Neural cell (in vitro differentiated cells): ENCODE results near the gene NGDN. TPM values are rescaled to one million over a fixed set of nuclear protein-coding genes. Genes with fewer than 3 reads are reported as not detected.

Experiments
- H2AFZ ChIP-seq: fragments of 200-600, 300-800 bp; sonication (generic), shearing (Covaris generic); 2 replicates; pipeline ENCODE4 v1.6.0; 2014; ENCODE audit warnings: low read depth, mild to moderate bottlenecking, antibody characterized with exemption, low read length, moderate library complexity
- H3F3A ChIP-seq: fragments of 200-600 bp; shearing (Covaris generic); 2 replicates; pipeline ENCODE4 v1.6.1; 2016; ENCODE audit warnings: mild to moderate bottlenecking, moderate library complexity, mixed read lengths, antibody characterized with exemption, low read length; ENCODE audit not compliant: insufficient read depth, poor library complexity, severe bottlenecking
- H3K27ac ChIP-seq: fragments of 200-600, 300-800 bp; sonication (generic), shearing (Covaris generic); 2 replicates; pipeline ENCODE4 v1.5.1; 2014; ENCODE audit warnings: mild to moderate bottlenecking, low read length, moderate library complexity
- H3K27me3 ChIP-seq: fragments of 300-800, 200-600 bp; sonication (generic), shearing (Covaris generic); 2 replicates; pipeline ENCODE4 v1.6.0; 2014; ENCODE audit warnings: mild to moderate bottlenecking, low read depth, low read length, moderate library complexity; ENCODE audit not compliant: insufficient read depth
- H3K36me3 ChIP-seq: fragments of 300-800, 200-600 bp; sonication (generic), shearing (Covaris generic); 2 replicates; pipeline ENCODE4 v1.5.1; 2014; ENCODE audit warnings: mild to moderate bottlenecking, antibody characterized with exemption, low read length, moderate library complexity; ENCODE audit not compliant: insufficient read depth
- H3K4me2 ChIP-seq: fragments of 300-800, 200-600 bp; sonication (generic), shearing (Covaris generic); 2 replicates; pipeline ENCODE4 v1.6.0; 2014; ENCODE audit warnings: mild to moderate bottlenecking, low read length
- H3K4me3 ChIP-seq: fragments of 300-800, 200-600 bp; sonication (generic), shearing (Covaris generic); 2 replicates; pipeline ENCODE4 v1.5.1; 2014; ENCODE audit warnings: mild to moderate bottlenecking, low read length, moderate library complexity
- H3K79me2 ChIP-seq: fragments of 200-600 bp; shearing (Covaris generic); replicated peaks from 2 replicates; pipeline ENCODE4 v1.6.0; 2014; ENCODE audit warnings: mild to moderate bottlenecking, low read length, moderate library complexity; ENCODE audit not compliant: insufficient read depth
- H3K9ac ChIP-seq: fragments of 300-800, 200-600 bp; sonication (generic), shearing (Covaris generic); 2 replicates; pipeline ENCODE4 v1.6.1; 2016; ENCODE audit warnings: mild to moderate bottlenecking, low read length, mixed read lengths
- H3K9me2 ChIP-seq: fragments of 200-600 bp; shearing (Covaris generic); 2 replicates; pipeline ENCODE4 v1.6.1; 2016; ENCODE audit warnings: mild to moderate bottlenecking, low read length, mixed read lengths; ENCODE audit not compliant: insufficient read depth
- H3K9me3 ChIP-seq: fragments of 200-600, 300-800 bp; sonication (generic), shearing (Covaris generic); 2 replicates; pipeline ENCODE4 v1.6.1; 2016; ENCODE audit warnings: mild to moderate bottlenecking, mixed run types, low read length, moderate library complexity, mixed read lengths
- H4K20me1 ChIP-seq: fragments of 200-600 bp; shearing (Covaris generic); 2 replicates; pipeline ENCODE4 v1.6.1; 2016; ENCODE audit warnings: mild to moderate bottlenecking, mixed run types; ENCODE audit not compliant: insufficient read depth
- EP300 ChIP-seq: fragments of 450-650 bp; conservative IDR thresholded peaks from 2 replicates; pipeline ENCODE4 v1.6.1; 2014; ENCODE audit warnings: antibody characterized with exemption, mild to moderate bottlenecking, moderate library complexity; ENCODE audit not compliant: poor library complexity, severe bottlenecking
- EZH2 ChIP-seq: fragments of 200-600, 300-800 bp; shearing (Covaris generic), sonication (generic); IDR thresholded peaks from 2 replicates; pipeline ENCODE4 v1.6.1; 2014; ENCODE audit warnings: antibody characterized with exemption, low read length, borderline replicate concordance, mild to moderate bottlenecking; ENCODE audit not compliant: insufficient read depth, poor library complexity, severe bottlenecking
- MXI1 ChIP-seq: fragments of 450-650 bp; conservative IDR thresholded peaks from 2 replicates; pipeline ENCODE4 v1.6.1; 2014; ENCODE audit warnings: antibody characterized with exemption, mild to moderate bottlenecking; ENCODE audit not compliant: poor library complexity, severe bottlenecking
- POLR2AphosphoS5 ChIP-seq: IDR thresholded peaks from 2 replicates; pipeline ENCODE4 v1.6.1; 2012
- RAD21 ChIP-seq: fragments of 450-650 bp; conservative IDR thresholded peaks from 2 replicates; pipeline ENCODE4 v1.6.1; 2014; ENCODE audit warnings: antibody characterized with exemption, mild to moderate bottlenecking, moderate library complexity
- SMC3 ChIP-seq: fragments of 450-650 bp; conservative IDR thresholded peaks from 2 replicates; pipeline ENCODE4 v1.6.1; 2014; ENCODE audit warnings: antibody characterized with exemption, mild to moderate bottlenecking, moderate library complexity; ENCODE audit not compliant: poor library complexity
- TAF1 ChIP-seq: IDR thresholded peaks from 2 replicates; pipeline ENCODE4 v1.6.1; 2012; ENCODE audit warnings: low read depth
- polyA plus RNA-seq: library from polyadenylated mRNA; depleted of rRNA; stranded (reverse); fragments of >200 nt; gene quantifications from 2 replicates; pipeline ENCODE4 v1.2.3, GENCODE V29; 2014
- TF ChIP-seq, protein P1 (sequence below): IDR thresholded peaks from 2 replicates; pipeline ENCODE4 v1.6.1; 2012; ENCODE audit warnings: borderline replicate concordance
- TF ChIP-seq, protein P2 (sequence below): fragments of 450-650 bp; IDR thresholded peaks from 2 replicates; pipeline ENCODE4 v1.5.1; 2014; ENCODE audit warnings: antibody characterized with exemption, mild to moderate bottlenecking, moderate library complexity; ENCODE audit not compliant: poor library complexity, severe bottlenecking

NGDN gene
- polyA plus RNA-seq, 1 donor from 2014 or later = 137 TPM

DNA sequence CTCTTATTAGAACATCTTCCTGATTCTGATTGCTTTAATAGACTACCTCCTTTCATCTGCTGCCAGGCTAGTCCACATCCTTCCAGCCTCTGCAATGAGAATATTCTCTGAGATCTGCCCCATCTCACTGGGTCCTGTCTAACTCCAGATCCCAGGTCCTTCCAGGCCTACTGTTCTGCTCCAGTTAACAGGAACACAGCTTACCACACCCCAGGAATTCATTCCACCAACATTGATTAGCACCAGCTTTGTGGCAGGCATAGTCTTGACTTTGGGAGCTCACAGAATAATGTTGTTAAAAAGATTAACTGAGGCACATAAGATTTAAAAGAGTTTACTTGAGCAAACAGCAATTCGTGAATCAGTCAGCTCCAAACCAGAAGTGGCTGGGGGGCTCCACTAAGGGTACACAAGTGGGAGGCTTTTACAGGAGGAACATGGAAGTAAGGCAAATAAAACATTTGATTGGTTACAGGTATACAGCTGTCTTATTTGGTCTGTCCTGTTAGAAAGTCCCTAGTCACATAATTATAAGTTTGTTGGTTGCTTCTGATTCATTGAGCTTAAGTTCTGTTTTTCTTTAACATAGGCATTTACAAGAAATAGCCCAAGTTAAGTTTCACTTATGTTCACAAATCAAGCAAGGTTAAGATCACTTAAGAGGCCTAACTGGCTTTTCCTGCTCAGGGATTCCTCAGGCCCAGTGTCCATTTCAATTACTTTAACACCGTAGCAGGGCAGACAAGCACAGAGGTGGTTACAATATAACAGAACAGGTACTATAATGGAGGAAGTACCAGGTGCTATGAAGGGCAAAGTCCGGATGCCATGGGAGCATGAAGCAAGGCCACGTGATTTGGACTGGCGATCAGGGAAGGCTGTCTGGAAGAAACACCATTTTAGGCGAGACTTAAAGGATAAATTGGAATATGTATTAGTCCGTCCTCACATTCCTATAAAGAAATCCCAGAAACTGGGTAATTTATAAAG lies 21.8 kb upstream of the NGDN start:
- Histone ChIP-seq H3K4me3 (no peak overlapping the region), H3K27me3 (no peaks in the 10 kb centered on the region), H3F3A (no peaks in the 10 kb centered on the region), H3K4me2 (no peak overlapping the region), H3K79me2 (no peaks in the 10 kb centered on the region), H3K9me3 (no peaks in the 10 kb centered on the region), H3K9me2 (no peaks in the 10 kb centered on the region), H4K20me1 (no peaks in the 10 kb centered on the region), H3K27ac (no peak overlapping the region), H3K36me3 (no peaks in the 10 kb centered on the region), H2AFZ (no peak overlapping the region), H3K9ac (no peak overlapping the region)
- TF ChIP-seq EZH2 (no peak), MXI1 (no peak), RAD21 (no peak), SMC3 (no peak), EP300 (no peak), POLR2AphosphoS5 (no peak), TAF1 (no peak)
- TF ChIP-seq, protein P1, sequence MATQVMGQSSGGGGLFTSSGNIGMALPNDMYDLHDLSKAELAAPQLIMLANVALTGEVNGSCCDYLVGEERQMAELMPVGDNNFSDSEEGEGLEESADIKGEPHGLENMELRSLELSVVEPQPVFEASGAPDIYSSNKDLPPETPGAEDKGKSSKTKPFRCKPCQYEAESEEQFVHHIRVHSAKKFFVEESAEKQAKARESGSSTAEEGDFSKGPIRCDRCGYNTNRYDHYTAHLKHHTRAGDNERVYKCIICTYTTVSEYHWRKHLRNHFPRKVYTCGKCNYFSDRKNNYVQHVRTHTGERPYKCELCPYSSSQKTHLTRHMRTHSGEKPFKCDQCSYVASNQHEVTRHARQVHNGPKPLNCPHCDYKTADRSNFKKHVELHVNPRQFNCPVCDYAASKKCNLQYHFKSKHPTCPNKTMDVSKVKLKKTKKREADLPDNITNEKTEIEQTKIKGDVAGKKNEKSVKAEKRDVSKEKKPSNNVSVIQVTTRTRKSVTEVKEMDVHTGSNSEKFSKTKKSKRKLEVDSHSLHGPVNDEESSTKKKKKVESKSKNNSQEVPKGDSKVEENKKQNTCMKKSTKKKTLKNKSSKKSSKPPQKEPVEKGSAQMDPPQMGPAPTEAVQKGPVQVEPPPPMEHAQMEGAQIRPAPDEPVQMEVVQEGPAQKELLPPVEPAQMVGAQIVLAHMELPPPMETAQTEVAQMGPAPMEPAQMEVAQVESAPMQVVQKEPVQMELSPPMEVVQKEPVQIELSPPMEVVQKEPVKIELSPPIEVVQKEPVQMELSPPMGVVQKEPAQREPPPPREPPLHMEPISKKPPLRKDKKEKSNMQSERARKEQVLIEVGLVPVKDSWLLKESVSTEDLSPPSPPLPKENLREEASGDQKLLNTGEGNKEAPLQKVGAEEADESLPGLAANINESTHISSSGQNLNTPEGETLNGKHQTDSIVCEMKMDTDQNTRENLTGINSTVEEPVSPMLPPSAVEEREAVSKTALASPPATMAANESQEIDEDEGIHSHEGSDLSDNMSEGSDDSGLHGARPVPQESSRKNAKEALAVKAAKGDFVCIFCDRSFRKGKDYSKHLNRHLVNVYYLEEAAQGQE = no peak
- TF ChIP-seq, protein P2, sequence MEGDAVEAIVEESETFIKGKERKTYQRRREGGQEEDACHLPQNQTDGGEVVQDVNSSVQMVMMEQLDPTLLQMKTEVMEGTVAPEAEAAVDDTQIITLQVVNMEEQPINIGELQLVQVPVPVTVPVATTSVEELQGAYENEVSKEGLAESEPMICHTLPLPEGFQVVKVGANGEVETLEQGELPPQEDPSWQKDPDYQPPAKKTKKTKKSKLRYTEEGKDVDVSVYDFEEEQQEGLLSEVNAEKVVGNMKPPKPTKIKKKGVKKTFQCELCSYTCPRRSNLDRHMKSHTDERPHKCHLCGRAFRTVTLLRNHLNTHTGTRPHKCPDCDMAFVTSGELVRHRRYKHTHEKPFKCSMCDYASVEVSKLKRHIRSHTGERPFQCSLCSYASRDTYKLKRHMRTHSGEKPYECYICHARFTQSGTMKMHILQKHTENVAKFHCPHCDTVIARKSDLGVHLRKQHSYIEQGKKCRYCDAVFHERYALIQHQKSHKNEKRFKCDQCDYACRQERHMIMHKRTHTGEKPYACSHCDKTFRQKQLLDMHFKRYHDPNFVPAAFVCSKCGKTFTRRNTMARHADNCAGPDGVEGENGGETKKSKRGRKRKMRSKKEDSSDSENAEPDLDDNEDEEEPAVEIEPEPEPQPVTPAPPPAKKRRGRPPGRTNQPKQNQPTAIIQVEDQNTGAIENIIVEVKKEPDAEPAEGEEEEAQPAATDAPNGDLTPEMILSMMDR = no peak

DNA sequence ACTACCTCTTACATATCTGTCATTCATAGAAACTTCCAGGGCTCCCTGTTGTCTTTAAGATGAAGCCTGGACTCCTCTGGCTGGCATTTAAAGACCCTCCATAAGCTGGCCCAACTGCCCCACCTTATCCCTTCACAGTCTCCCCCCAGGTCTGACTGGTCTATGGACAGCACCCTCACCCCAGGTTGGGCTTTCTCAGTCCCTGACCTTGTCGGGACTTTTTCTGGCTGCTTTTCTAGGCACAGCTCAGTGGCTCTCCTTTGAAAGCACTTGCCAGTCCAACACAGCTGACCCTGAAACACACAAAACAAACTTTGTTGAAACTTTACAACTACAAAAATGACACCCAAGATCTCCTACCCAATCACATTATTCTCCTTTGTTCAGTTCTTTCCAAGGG lies 20.2 kb upstream of the NGDN start:
- Histone ChIP-seq H2AFZ (no peak overlapping the region), H3K4me3 (no peak overlapping the region), H3K36me3 (no peaks in the 10 kb centered on the region), H3K27me3 (no peaks in the 10 kb centered on the region), H3F3A (no peaks in the 10 kb centered on the region), H3K4me2 (no peak overlapping the region), H3K27ac (no peak overlapping the region), H3K9me3 (no peaks in the 10 kb centered on the region), H3K79me2 (no peaks in the 10 kb centered on the region), H3K9ac (no peak overlapping the region), H3K9me2 (no peaks in the 10 kb centered on the region), H4K20me1 (no peaks in the 10 kb centered on the region)
- TF ChIP-seq, protein P1 = no peak
- TF ChIP-seq RAD21 (no peak), EP300 (no peak), SMC3 (no peak)
